NCI-H2196 (cell line): Measurements from ENCODE around the gene SEMA3F.

ENCODE experiments used
- DNase-seq: peaks from one replicate; lab custom pipeline; 2025; ENCODE audit not compliant: unreplicated experiment; lab: John Stamatoyannopoulos, UW

Gene SEMA3F

GRCh38 chr3:50230104-50230793 lies 75.1 kb downstream of the SEMA3F start:
- no peak for DNase-seq

- DNase-seq = no peak
Observed at GRCh38 chr3:50230794-50231125, 75.6 kb downstream of the SEMA3F start.

GRCh38 chr3:50231581-50231980 lies 76.5 kb downstream of the SEMA3F start:
- DNase-seq = no peak

- no peak for DNase-seq
Observed at GRCh38 chr3:50232303-50232702, 77.2 kb downstream of the SEMA3F start.

GRCh38 chr3:50233176-50233575 lies 78.1 kb downstream of the SEMA3F start:
- DNase-seq = no peak

- peak; percentile 89 for DNase-seq
Observed at GRCh38 chr3:50235716-50236483, 80.8 kb downstream of the SEMA3F start, which contains the start of gene GNAI2. TSS of gene GNAI2 (plus strand) at chr3:50236204. CDS start at chr3:50236336, 132 bp downstream.

GRCh38 chr3:50236484-50237132 lies 81.5 kb downstream of the SEMA3F start:
- DNase-seq = no peak

GRCh38 chr3:50237133-50237651 lies 82.1 kb downstream of the SEMA3F start:
- DNase-seq = no peak

- peak; percentile 50 for DNase-seq
Observed at GRCh38 chr3:50237754-50238548, 82.8 kb downstream of the SEMA3F start.

- DNase-seq = no peak
Observed at GRCh38 chr3:50238549-50239026, 83.5 kb downstream of the SEMA3F start.
